ENCODE measurements around the gene INTS1. TPM values are rescaled to one million over a fixed set of nuclear protein-coding genes. Genes with fewer than 3 reads are reported as not detected.

The INTS1 gene
- total RNA-seq, 1 experiment from 2014 or later, result 122 TPM

DNA sequence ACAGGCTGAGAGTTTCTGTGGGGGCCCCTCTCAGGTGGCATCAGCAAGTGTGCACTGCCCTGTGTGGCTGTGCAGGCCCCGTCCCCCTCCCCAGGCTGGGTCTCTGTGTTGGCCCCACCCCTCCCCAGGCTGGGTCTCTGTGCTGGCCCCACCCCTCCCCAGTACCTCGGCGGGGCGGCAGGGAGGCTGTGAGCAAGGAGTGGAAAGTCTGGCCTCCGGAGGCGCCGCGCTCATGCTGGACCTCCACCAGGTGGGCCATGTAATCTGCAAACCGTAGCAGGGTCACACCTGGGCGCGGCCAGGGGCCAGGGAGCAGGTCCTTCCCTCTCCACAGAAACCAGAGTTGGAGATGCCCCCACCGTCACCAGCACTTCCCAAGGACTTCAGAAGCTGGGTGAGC, 23.5 kb downstream of the INTS1 start:
- no peak overlapping the region for H3K27ac Mint-ChIP-seq (ENCODE audit: unreplicated experiment)
- H3K9me3 Mint-ChIP-seq (ENCODE audit: unreplicated experiment), result no peaks in the 10 kb centered on the region
- H3K27me3 Mint-ChIP-seq (ENCODE audit: insufficient read depth, unreplicated experiment), result no peaks in the 10 kb centered on the region
- no peak for TF ChIP-seq CTCF (IDR thresholded peaks at IDR 0.05; ENCODE audit: insufficient read depth in 1 of 2, low read depth in 1 of 2, low read length in 1 of 2, severe bottlenecking in 1 of 2, unreplicated experiment in 1 of 2)
- no peak overlapping the region for H3K4me3 Mint-ChIP-seq (ENCODE audit: unreplicated experiment)
- peaks cover 30% of the 10 kb centered on the region for H3K36me3 Mint-ChIP-seq (ENCODE audit: insufficient read depth, unreplicated experiment)
- POLR2A ChIA-PET, result no interaction called here
- H3K4me1 Mint-ChIP-seq (ENCODE audit: low read depth, unreplicated experiment), result no peaks in the 10 kb centered on the region
- Histone ChIP-seq H3K9me3 (no peaks in the 10 kb centered on the region), H3K4me3 (ENCODE audit: low read depth, low read length) (no peak overlapping the region), H3K4me1 (no peaks in the 10 kb centered on the region), H3K27me3 (replicated peaks; ENCODE audit: control insufficient read depth, insufficient read depth, low read length) (no peaks in the 10 kb centered on the region), H3K36me3 (ENCODE audit: control insufficient read depth, insufficient read depth, low read length) (no peaks in the 10 kb centered on the region; the same call in none of the 2 replicates)
- CTCF ChIA-PET, result no interaction called here
- intact Hi-C loops (cut with micrococcal nuclease; ENCODE audit: unreplicated experiment), result no loop called here
- DNase-seq, result no peak
- BruUV-seq (replicated peaks), result no TSS peak

- Mint-ChIP-seq H3K27ac (ENCODE audit: unreplicated experiment) (no peak overlapping the region), H3K36me3 (ENCODE audit: insufficient read depth, unreplicated experiment) (peaks cover 34% of the 10 kb centered on the region), H3K4me1 (ENCODE audit: low read depth, unreplicated experiment) (no peaks in the 10 kb centered on the region), H3K27me3 (ENCODE audit: insufficient read depth, unreplicated experiment) (no peaks in the 10 kb centered on the region), H3K4me3 (ENCODE audit: unreplicated experiment) (no peak overlapping the region), H3K9me3 (ENCODE audit: unreplicated experiment) (no peaks in the 10 kb centered on the region)
- Histone ChIP-seq H3K36me3 (ENCODE audit: control insufficient read depth, insufficient read depth, low read length) (no peaks in the 10 kb centered on the region; the same call in none of the 2 replicates), H3K9me3 (no peaks in the 10 kb centered on the region), H3K27me3 (replicated peaks; ENCODE audit: control insufficient read depth, insufficient read depth, low read length) (no peaks in the 10 kb centered on the region), H3K4me1 (no peaks in the 10 kb centered on the region), H3K4me3 (ENCODE audit: low read depth, low read length) (no peak overlapping the region)
- TF ChIP-seq CTCF (IDR thresholded peaks at IDR 0.05; ENCODE audit: insufficient read depth in 1 of 2, low read depth in 1 of 2, low read length in 1 of 2, severe bottlenecking in 1 of 2, unreplicated experiment in 1 of 2), result no peak
- ChIA-PET POLR2A (no interaction called here), CTCF (no interaction called here)
- no TSS peak for BruUV-seq (replicated peaks)
- intact Hi-C loops (cut with micrococcal nuclease; ENCODE audit: unreplicated experiment), result no loop called here
- DNase-seq, result no peak
These were observed 24.9 kb downstream of the INTS1 start for GRCh38 chr7:1479287-1479686.

DNA sequence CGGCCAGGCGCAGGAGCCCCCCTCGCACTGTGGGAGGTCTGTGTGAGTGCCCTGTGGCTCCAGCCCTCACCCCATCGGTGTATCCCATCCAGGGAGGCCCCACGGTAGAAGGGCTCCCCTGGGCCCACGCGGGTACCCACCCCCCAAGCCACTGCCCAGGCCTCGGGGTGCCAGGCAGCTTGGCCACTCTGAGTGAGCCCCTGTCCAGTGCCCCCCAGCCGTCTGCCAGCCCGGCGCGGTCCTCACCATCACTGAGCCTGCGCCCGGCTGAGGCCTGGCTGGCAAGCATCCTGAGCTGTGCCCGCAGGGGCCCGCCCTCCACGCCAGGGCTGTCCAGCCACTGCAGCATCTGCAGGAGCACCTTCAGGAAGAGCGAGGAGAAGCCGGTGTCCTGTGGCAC, 25.7 kb downstream of the INTS1 start:
- H3K36me3 Mint-ChIP-seq (ENCODE audit: insufficient read depth, unreplicated experiment), result peaks cover 37% of the 10 kb centered on the region
- intact Hi-C loops (cut with micrococcal nuclease; ENCODE audit: unreplicated experiment), result no loop called here
- H3K27me3 ChIP-seq (replicated peaks; ENCODE audit: control insufficient read depth, insufficient read depth, low read length), result no peaks in the 10 kb centered on the region

More for the DNA sequence above, 25.7 kb downstream of the INTS1 start:
- ChIA-PET CTCF (no interaction called here), POLR2A (no interaction called here)
- Mint-ChIP-seq H3K27me3 (ENCODE audit: insufficient read depth, unreplicated experiment) (no peaks in the 10 kb centered on the region), H3K9me3 (ENCODE audit: unreplicated experiment) (no peaks in the 10 kb centered on the region), H3K4me1 (ENCODE audit: low read depth, unreplicated experiment) (no peaks in the 10 kb centered on the region), H3K27ac (ENCODE audit: unreplicated experiment) (no peak overlapping the region), H3K4me3 (ENCODE audit: unreplicated experiment) (no peak overlapping the region)
- no TSS peak for BruUV-seq (replicated peaks)
- Histone ChIP-seq H3K36me3 (ENCODE audit: control insufficient read depth, insufficient read depth, low read length) (no peaks in the 10 kb centered on the region; the same call in none of the 2 replicates), H3K4me3 (ENCODE audit: low read depth, low read length) (no peak overlapping the region), H3K4me1 (peaks cover 3% of the 10 kb centered on the region; the same call in 1 of the 2 replicates), H3K9me3 (no peaks in the 10 kb centered on the region)
- no peak for DNase-seq
- no peak for TF ChIP-seq CTCF (IDR thresholded peaks at IDR 0.05; ENCODE audit: insufficient read depth in 1 of 2, low read depth in 1 of 2, low read length in 1 of 2, severe bottlenecking in 1 of 2, unreplicated experiment in 1 of 2)
